ENCODE results near the gene RTN1. TPM values are rescaled to one million over a fixed set of nuclear protein-coding genes. Genes with fewer than 3 reads are reported as not detected.

RTN1 gene
- total and polyA plus RNA-seq, 9 of the 15 experiments (the other 6 are each of a cell fraction or from before 2014, with no cell fraction given) = 0.03 to 0.09 TPM; not detected in 7

DNA sequence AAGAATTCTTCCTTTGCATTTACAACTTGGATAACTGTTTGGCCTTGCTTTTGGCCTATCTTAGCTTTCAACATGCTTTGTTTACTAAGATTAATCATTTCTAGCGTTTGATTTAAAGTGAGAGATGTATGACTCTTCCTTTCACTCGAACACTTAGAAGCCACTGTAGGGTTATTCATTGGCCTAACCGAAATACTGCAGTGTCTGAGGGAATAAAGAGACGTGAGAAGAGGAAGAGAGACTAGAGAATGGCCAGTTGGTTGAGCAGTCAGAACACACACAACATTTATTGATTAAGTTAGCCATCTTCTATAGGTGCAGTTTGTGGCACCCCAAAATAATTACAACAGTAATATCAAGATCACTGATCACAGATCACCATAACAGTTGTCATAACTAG, 231.7 kb downstream of the RTN1 start:
- Histone ChIP-seq H3K9ac (ENCODE audit: insufficient read depth in 1 of 2, low read depth in 2 of 2, low read length in 2 of 2) (no peak overlapping the region), H3K9me3 (replicated peaks; ENCODE audit: control insufficient read depth, insufficient read depth, low read depth, low read length) (no peaks in the 10 kb centered on the region), H2AFZ (ENCODE audit: low read depth, low read length) (no peak overlapping the region), H3K27ac (ENCODE audit: extremely low read depth, low read depth, low read length) (no peak overlapping the region), H3K4me1 (replicated peaks in 1 of 2; ENCODE audit: control insufficient read depth in 2 of 2, insufficient read depth in 2 of 2, low read length in 2 of 2) (no peaks in the 10 kb centered on the region), H3K36me3 (ENCODE audit: control insufficient read depth, insufficient read depth, low read length) (no peaks in the 10 kb centered on the region), H3K27me3 (ENCODE audit: control insufficient read depth in 2 of 2, insufficient read depth in 2 of 2, low read length in 2 of 2) (no peaks in the 10 kb centered on the region), H3K4me2 (ENCODE audit: insufficient read depth, low read length) (no peak overlapping the region), H4K20me1 (replicated peaks; ENCODE audit: control insufficient read depth, insufficient read depth, low read length) (no peaks in the 10 kb centered on the region), H3K79me2 (ENCODE audit: control insufficient read depth, insufficient read depth, low read length) (no peaks in the 10 kb centered on the region), H3K9me1 (ENCODE audit: control insufficient read depth, insufficient read depth, low read length) (no peaks in the 10 kb centered on the region), H3K4me3 (no peak overlapping the region)
- no TSS peak for BruUV-seq (replicated peaks)
- ChIA-PET CTCF (ENCODE audit: low intra/inter-chr PET ratio) (no interaction called here), POLR2A (no interaction called here)
- in situ Hi-C loops (cut with MboI) = no loop called here
- 0% methylated on average over 4 of the region's 4 CpGs for WGBS (ENCODE audit: insufficient coverage, low coverage, missing lambda C conversion rate)
- intact Hi-C loops (cut with micrococcal nuclease) = no loop called here
- FAIRE-seq (no peak), ATAC-seq (no peak), DNase-seq (ENCODE audit: extremely low read depth in 1 of 4, low spot score in 3 of 4) (no peak)
- no peak for TF ChIP-seq ZKSCAN8 (CRISPR knock-in tag; IDR thresholded peaks at IDR 0.05)
- no peak for TF ChIP-seq RAD21 (CRISPR knock-in tag; conservative IDR thresholded peaks at IDR 0.05 in 1 of 2, IDR thresholded peaks at IDR 0.05 in 1 of 2)
- no peak for TF ChIP-seq ZNF444 (CRISPR knock-in tag; IDR thresholded peaks at IDR 0.05)
- TF ChIP-seq, protein P1, sequence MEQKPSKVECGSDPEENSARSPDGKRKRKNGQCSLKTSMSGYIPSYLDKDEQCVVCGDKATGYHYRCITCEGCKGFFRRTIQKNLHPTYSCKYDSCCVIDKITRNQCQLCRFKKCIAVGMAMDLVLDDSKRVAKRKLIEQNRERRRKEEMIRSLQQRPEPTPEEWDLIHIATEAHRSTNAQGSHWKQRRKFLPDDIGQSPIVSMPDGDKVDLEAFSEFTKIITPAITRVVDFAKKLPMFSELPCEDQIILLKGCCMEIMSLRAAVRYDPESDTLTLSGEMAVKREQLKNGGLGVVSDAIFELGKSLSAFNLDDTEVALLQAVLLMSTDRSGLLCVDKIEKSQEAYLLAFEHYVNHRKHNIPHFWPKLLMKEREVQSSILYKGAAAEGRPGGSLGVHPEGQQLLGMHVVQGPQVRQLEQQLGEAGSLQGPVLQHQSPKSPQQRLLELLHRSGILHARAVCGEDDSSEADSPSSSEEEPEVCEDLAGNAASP (IDR thresholded peaks at IDR 0.05) = no peak
- no peak for TF ChIP-seq PCBP2 (IDR thresholded peaks at IDR 0.05; ENCODE audit: low read depth, low read length, poor library complexity, severe bottlenecking)
- TF ChIP-seq CBX5 (IDR thresholded peaks at IDR 0.05; ENCODE audit: borderline replicate concordance, low read depth) = no peak
- TF ChIP-seq SRSF9 (IDR thresholded peaks at IDR 0.05; ENCODE audit: borderline replicate concordance, low read depth, low read length) = no peak
- TF ChIP-seq, protein P2, sequence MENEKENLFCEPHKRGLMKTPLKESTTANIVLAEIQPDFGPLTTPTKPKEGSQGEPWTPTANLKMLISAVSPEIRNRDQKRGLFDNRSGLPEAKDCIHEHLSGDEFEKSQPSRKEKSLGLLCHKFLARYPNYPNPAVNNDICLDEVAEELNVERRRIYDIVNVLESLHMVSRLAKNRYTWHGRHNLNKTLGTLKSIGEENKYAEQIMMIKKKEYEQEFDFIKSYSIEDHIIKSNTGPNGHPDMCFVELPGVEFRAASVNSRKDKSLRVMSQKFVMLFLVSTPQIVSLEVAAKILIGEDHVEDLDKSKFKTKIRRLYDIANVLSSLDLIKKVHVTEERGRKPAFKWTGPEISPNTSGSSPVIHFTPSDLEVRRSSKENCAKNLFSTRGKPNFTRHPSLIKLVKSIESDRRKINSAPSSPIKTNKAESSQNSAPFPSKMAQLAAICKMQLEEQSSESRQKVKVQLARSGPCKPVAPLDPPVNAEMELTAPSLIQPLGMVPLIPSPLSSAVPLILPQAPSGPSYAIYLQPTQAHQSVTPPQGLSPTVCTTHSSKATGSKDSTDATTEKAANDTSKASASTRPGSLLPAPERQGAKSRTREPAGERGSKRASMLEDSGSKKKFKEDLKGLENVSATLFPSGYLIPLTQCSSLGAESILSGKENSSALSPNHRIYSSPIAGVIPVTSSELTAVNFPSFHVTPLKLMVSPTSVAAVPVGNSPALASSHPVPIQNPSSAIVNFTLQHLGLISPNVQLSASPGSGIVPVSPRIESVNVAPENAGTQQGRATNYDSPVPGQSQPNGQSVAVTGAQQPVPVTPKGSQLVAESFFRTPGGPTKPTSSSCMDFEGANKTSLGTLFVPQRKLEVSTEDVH (IDR thresholded peaks at IDR 0.05; ENCODE audit: low read depth, partially characterized antibody) = no peak
- TF ChIP-seq, protein P3, sequence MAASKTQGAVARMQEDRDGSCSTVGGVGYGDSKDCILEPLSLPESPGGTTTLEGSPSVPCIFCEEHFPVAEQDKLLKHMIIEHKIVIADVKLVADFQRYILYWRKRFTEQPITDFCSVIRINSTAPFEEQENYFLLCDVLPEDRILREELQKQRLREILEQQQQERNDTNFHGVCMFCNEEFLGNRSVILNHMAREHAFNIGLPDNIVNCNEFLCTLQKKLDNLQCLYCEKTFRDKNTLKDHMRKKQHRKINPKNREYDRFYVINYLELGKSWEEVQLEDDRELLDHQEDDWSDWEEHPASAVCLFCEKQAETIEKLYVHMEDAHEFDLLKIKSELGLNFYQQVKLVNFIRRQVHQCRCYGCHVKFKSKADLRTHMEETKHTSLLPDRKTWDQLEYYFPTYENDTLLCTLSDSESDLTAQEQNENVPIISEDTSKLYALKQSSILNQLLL (CRISPR knock-in tag; IDR thresholded peaks at IDR 0.05; ENCODE audit: borderline replicate concordance) = no peak
- TF ChIP-seq, protein P4, sequence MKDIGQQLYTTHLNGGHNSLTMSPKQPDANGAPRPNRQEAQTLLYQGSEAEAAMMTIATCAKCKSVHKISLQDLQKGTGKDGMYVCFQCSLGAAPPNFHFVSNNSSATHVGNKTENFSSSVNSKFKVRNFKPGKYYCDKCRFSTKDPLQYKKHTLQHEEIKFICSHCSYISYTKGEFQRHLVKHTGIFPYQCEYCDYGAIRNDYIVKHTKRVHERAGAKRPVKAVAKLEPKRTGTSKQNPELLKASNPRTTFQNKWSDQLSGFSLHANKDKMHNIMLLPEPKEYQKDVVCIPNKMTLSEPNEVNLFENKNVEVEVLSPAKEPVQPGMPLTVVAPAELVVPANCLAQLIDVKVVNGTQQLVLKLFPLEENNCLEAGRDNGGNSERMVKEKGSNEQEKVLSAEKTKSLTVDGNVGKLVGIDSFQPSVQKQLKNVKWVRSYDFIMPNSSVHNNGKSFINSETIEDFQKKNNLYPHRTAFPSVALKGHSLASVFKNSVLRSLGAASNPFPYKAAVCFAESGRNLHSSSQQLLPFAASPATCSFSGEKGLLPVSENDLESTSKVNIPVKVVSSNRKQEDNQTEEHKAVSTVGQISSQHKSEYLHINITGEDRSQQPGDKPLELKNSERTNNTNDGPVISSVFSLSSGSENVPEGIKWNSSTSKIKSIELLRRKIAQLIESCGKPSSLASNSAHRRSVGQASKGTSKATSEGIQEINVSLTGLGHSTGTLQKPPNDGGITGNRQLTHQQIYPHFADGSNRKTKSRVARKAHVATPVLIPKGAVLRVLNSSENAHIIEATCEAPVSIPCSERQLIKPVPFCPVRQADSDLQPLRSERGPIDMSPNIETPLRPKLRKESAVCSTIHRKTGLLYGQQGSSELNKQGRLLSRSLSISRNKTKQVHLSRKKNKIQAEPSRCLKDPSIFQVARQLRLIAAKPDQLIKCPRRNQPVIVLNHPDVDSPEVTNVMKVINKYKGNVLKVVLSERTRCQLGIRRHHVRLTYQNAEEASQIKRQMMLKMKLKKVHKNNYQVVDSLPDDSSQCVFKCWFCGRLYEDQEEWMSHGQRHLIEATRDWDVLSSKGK (CRISPR knock-in tag; IDR thresholded peaks at IDR 0.05) = no peak
- TF ChIP-seq EZH2 (IDR thresholded peaks at IDR 0.05; ENCODE audit: borderline replicate concordance, low read depth, low read length) = no peak
- TF ChIP-seq ARHGAP35 (IDR thresholded peaks at IDR 0.05; ENCODE audit: partially characterized antibody) = no peak

Data from K562 (cell line).